ENCODE measurements around the gene TNNT2.
A peak's percentile ranks its signal among the peaks of the same experiment; 100 is the strongest.

TNNT2 gene

GRCh38 chr1:201322653-201323510, 54.6 kb downstream of the TNNT2 start:
- H3K79me1 ChIP-seq (ENCODE audit: low read depth, low read length) = no peaks in the 10 kb centered on the region
- no peak overlapping the region for H3K9ac ChIP-seq (ENCODE audit: low read depth, low read length, poor library complexity)
- H3K36me3 ChIP-seq (replicated peaks in 1 of 2; ENCODE audit: control insufficient read depth in 2 of 2, insufficient read depth in 2 of 2, low read length in 2 of 2) = no peaks in the 10 kb centered on the region
- no peaks in the 10 kb centered on the region for H3K4me1 ChIP-seq (ENCODE audit: control insufficient read depth in 2 of 2, insufficient read depth in 1 of 2, low read depth in 1 of 2, low read length in 2 of 2)
- H3K4ac ChIP-seq (ENCODE audit: low read length) = no peak overlapping the region
- H2BK12ac ChIP-seq (ENCODE audit: low read length) = no peak overlapping the region
- DNase-seq (ENCODE audit: low spot score) = no peak
- H3K27ac ChIP-seq (replicated peaks; ENCODE audit: low read length) = no peak overlapping the region
- no peak overlapping the region for H2BK120ac ChIP-seq (ENCODE audit: low read depth, low read length)
- H3K4me2 ChIP-seq (ENCODE audit: insufficient read depth, low read length, poor library complexity, severe bottlenecking) = no peak overlapping the region
- peak overlapping the region; percentile 60 for H3K18ac ChIP-seq (ENCODE audit: low read length)
- H3K9me3 ChIP-seq (replicated peaks in 1 of 2; ENCODE audit: control insufficient read depth in 2 of 2, insufficient read depth in 1 of 2, low read depth in 1 of 2, low read length in 2 of 2) = no peaks in the 10 kb centered on the region
- no peak overlapping the region for H3K23ac ChIP-seq (ENCODE audit: low read depth, low read length, poor library complexity)
- no CpG with 5 or more reads among the region's 12 CpGs for WGBS, 2 donors (ENCODE audit: extremely low coverage in 2 of 2, insufficient read length in 2 of 2, insufficient replicate concordance in 1 of 2)
- H2AK5ac ChIP-seq (ENCODE audit: low read depth, low read length) = peak overlapping the region; percentile 50
- H3K4me3 ChIP-seq (ENCODE audit: low read length in 2 of 2) = no peak overlapping the region
- peak overlapping the region; percentile 6 for H2BK15ac ChIP-seq (ENCODE audit: low read length)
- H2AFZ ChIP-seq (ENCODE audit: low read length) = no peak overlapping the region
- H4K8ac ChIP-seq (ENCODE audit: low read depth, low read length) = no peak overlapping the region
- H3K14ac ChIP-seq (ENCODE audit: low read length) = no peak overlapping the region
- no peak overlapping the region for H4K91ac ChIP-seq (ENCODE audit: low read depth, low read length, poor library complexity)
- H2BK5ac ChIP-seq (ENCODE audit: low read length) = no peak overlapping the region
- peaks cover 0 to 53% (median 0%) of the 10 kb centered on the region in 3 experiments for H3K27me3 ChIP-seq (ENCODE audit: control insufficient read depth in 3 of 3, insufficient read depth in 3 of 3, low read depth in 1 of 3, low read length in 3 of 3)

GRCh38 chr1:201321826-201322390, 55.6 kb downstream of the TNNT2 start:
- WGBS, 2 donors (ENCODE audit: extremely low coverage in 2 of 2, insufficient read length in 2 of 2, insufficient replicate concordance in 1 of 2) = no CpG with 5 or more reads among the region's 15 CpGs
- no peak overlapping the region for H3K23ac ChIP-seq (ENCODE audit: low read depth, low read length, poor library complexity)
- peaks cover 0 to 53% (median 0%) of the 10 kb centered on the region in 3 experiments for H3K27me3 ChIP-seq (ENCODE audit: control insufficient read depth in 3 of 3, insufficient read depth in 3 of 3, low read depth in 1 of 3, low read length in 3 of 3)
- no peak overlapping the region for H4K8ac ChIP-seq (ENCODE audit: low read depth, low read length)
- H2AFZ ChIP-seq (ENCODE audit: low read length) = no peak overlapping the region
- H3K18ac ChIP-seq (ENCODE audit: low read length) = peak overlapping the region; percentile 48
- no peak overlapping the region for H3K14ac ChIP-seq (ENCODE audit: low read length)
- H3K27ac ChIP-seq (replicated peaks; ENCODE audit: low read length) = no peak overlapping the region
- no peak for DNase-seq (ENCODE audit: low spot score)
- H2BK5ac ChIP-seq (ENCODE audit: low read length) = no peak overlapping the region
- H3K4me2 ChIP-seq (ENCODE audit: insufficient read depth, low read length, poor library complexity, severe bottlenecking) = no peak overlapping the region
- no peak overlapping the region for H2BK15ac ChIP-seq (ENCODE audit: low read length)
- H3K9me3 ChIP-seq (replicated peaks in 1 of 2; ENCODE audit: control insufficient read depth in 2 of 2, insufficient read depth in 1 of 2, low read depth in 1 of 2, low read length in 2 of 2) = no peaks in the 10 kb centered on the region
- no peak overlapping the region for H4K91ac ChIP-seq (ENCODE audit: low read depth, low read length, poor library complexity)
- no peak overlapping the region for H2BK12ac ChIP-seq (ENCODE audit: low read length)
- H2AK5ac ChIP-seq (ENCODE audit: low read depth, low read length) = peak overlapping the region; percentile 37
- H3K4ac ChIP-seq (ENCODE audit: low read length) = no peak overlapping the region
- H3K36me3 ChIP-seq (replicated peaks in 1 of 2; ENCODE audit: control insufficient read depth in 2 of 2, insufficient read depth in 2 of 2, low read length in 2 of 2) = no peaks in the 10 kb centered on the region
- no peak overlapping the region for H3K9ac ChIP-seq (ENCODE audit: low read depth, low read length, poor library complexity)
- H2BK120ac ChIP-seq (ENCODE audit: low read depth, low read length) = no peak overlapping the region
- no peak overlapping the region for H3K4me3 ChIP-seq (ENCODE audit: low read length in 2 of 2)
- no peaks in the 10 kb centered on the region for H3K79me1 ChIP-seq (ENCODE audit: low read depth, low read length)
- H3K4me1 ChIP-seq (ENCODE audit: control insufficient read depth in 2 of 2, insufficient read depth in 1 of 2, low read depth in 1 of 2, low read length in 2 of 2) = no peaks in the 10 kb centered on the region

- Histone ChIP-seq H2AFZ (ENCODE audit: low read length) (no peak overlapping the region), H3K4me3 (ENCODE audit: low read length in 2 of 2) (no peak overlapping the region), H3K9me3 (replicated peaks in 1 of 2; ENCODE audit: control insufficient read depth in 2 of 2, insufficient read depth in 1 of 2, low read depth in 1 of 2, low read length in 2 of 2) (no peaks in the 10 kb centered on the region), H3K36me3 (replicated peaks in 1 of 2; ENCODE audit: control insufficient read depth in 2 of 2, insufficient read depth in 2 of 2, low read length in 2 of 2) (no peaks in the 10 kb centered on the region), H3K14ac (ENCODE audit: low read length) (no peak overlapping the region), H3K4me2 (ENCODE audit: insufficient read depth, low read length, poor library complexity, severe bottlenecking) (no peak overlapping the region), H3K27ac (replicated peaks; ENCODE audit: low read length) (no peak overlapping the region), H2BK5ac (ENCODE audit: low read length) (no peak overlapping the region), H3K4me1 (ENCODE audit: control insufficient read depth in 2 of 2, insufficient read depth in 1 of 2, low read depth in 1 of 2, low read length in 2 of 2) (no peaks in the 10 kb centered on the region), H2BK120ac (ENCODE audit: low read depth, low read length) (no peak overlapping the region), H2BK15ac (ENCODE audit: low read length) (no peak overlapping the region), H4K8ac (ENCODE audit: low read depth, low read length) (no peak overlapping the region), H2AK5ac (ENCODE audit: low read depth, low read length) (no peak overlapping the region), H3K4ac (ENCODE audit: low read length) (no peak overlapping the region), H3K23ac (ENCODE audit: low read depth, low read length, poor library complexity) (no peak overlapping the region), H4K91ac (ENCODE audit: low read depth, low read length, poor library complexity) (no peak overlapping the region), H3K18ac (ENCODE audit: low read length) (peak overlapping the region; percentile 62), H3K79me1 (ENCODE audit: low read depth, low read length) (no peaks in the 10 kb centered on the region), H3K9ac (ENCODE audit: low read depth, low read length, poor library complexity) (no peak overlapping the region), H2BK12ac (ENCODE audit: low read length) (peak overlapping the region; percentile 60), H3K27me3 (ENCODE audit: control insufficient read depth in 3 of 3, insufficient read depth in 3 of 3, low read depth in 1 of 3, low read length in 3 of 3) (peaks cover 0 to 50% (median 0%) of the 10 kb centered on the region in 3 experiments)
- WGBS, 2 donors (ENCODE audit: extremely low coverage in 2 of 2, insufficient read length in 2 of 2, insufficient replicate concordance in 1 of 2) = no CpG with 5 or more reads among the region's 12 CpGs
- no peak for DNase-seq (ENCODE audit: low spot score)
These were observed 57.2 kb downstream of the TNNT2 start for GRCh38 chr1:201320168-201320788.

GRCh38 chr1:201319631-201320030, 57.8 kb downstream of the TNNT2 start:
- Histone ChIP-seq H4K8ac (ENCODE audit: low read depth, low read length) (no peak overlapping the region), H2AFZ (ENCODE audit: low read length) (no peak overlapping the region), H3K23ac (ENCODE audit: low read depth, low read length, poor library complexity) (no peak overlapping the region), H2BK12ac (ENCODE audit: low read length) (no peak overlapping the region), H4K91ac (ENCODE audit: low read depth, low read length, poor library complexity) (no peak overlapping the region), H3K79me1 (ENCODE audit: low read depth, low read length) (no peaks in the 10 kb centered on the region), H2BK5ac (ENCODE audit: low read length) (no peak overlapping the region), H3K9me3 (replicated peaks in 1 of 2; ENCODE audit: control insufficient read depth in 2 of 2, insufficient read depth in 1 of 2, low read depth in 1 of 2, low read length in 2 of 2) (no peaks in the 10 kb centered on the region), H3K14ac (ENCODE audit: low read length) (no peak overlapping the region), H3K4ac (ENCODE audit: low read length) (no peak overlapping the region), H3K9ac (ENCODE audit: low read depth, low read length, poor library complexity) (no peak overlapping the region), H3K4me2 (ENCODE audit: insufficient read depth, low read length, poor library complexity, severe bottlenecking) (no peak overlapping the region), H2AK5ac (ENCODE audit: low read depth, low read length) (no peak overlapping the region), H3K27me3 (ENCODE audit: control insufficient read depth in 3 of 3, insufficient read depth in 3 of 3, low read depth in 1 of 3, low read length in 3 of 3) (peaks cover 0 to 50% (median 0%) of the 10 kb centered on the region in 3 experiments), H3K27ac (replicated peaks; ENCODE audit: low read length) (no peak overlapping the region), H3K36me3 (replicated peaks in 1 of 2; ENCODE audit: control insufficient read depth in 2 of 2, insufficient read depth in 2 of 2, low read length in 2 of 2) (no peaks in the 10 kb centered on the region), H2BK15ac (ENCODE audit: low read length) (no peak overlapping the region), H3K4me3 (ENCODE audit: low read length in 2 of 2) (no peak overlapping the region), H3K18ac (ENCODE audit: low read length) (peak overlapping the region; percentile 46), H3K4me1 (ENCODE audit: control insufficient read depth in 2 of 2, insufficient read depth in 1 of 2, low read depth in 1 of 2, low read length in 2 of 2) (no peaks in the 10 kb centered on the region), H2BK120ac (ENCODE audit: low read depth, low read length) (no peak overlapping the region)
- no CpG with 5 or more reads among the region's 6 CpGs for WGBS, 2 donors (ENCODE audit: extremely low coverage in 2 of 2, insufficient read length in 2 of 2, insufficient replicate concordance in 1 of 2)
- DNase-seq (ENCODE audit: low spot score) = no peak

Measured in neuronal stem cell (in vitro differentiated cells).